Activated CD4-positive, CD25-positive, alpha-beta regulatory T cell treated with anti-CD3 and anti-CD28 coated beads, Interleukin-2, amount 50 U/mL, for 72 hours (primary cell): ENCODE data around the gene ADAMTS6.
"Not testable (repeated sequence)": the region's sequence is repeated elsewhere in the genome, so short reads cannot be mapped to it uniquely, and the experiment has no call there.

ENCODE experiments used
- DNase-seq: peaks from one replicate; pipeline ENCODE4 v3.0.0; 2021

Gene ADAMTS6

GRCh38 chr5:65194871-65195270, 286.8 kb downstream of the ADAMTS6 start:
- no peak for DNase-seq

GRCh38 chr5:65192331-65192730, 289.4 kb downstream of the ADAMTS6 start:
- DNase-seq = no peak

GRCh38 chr5:65191554-65192135, 290.1 kb downstream of the ADAMTS6 start:
- no peak for DNase-seq

GRCh38 chr5:65190328-65191053, 291.2 kb downstream of the ADAMTS6 start:
- no peak for DNase-seq

GRCh38 chr5:65186646-65187227, 295.0 kb downstream of the ADAMTS6 start:
- DNase-seq = no peak

GRCh38 chr5:65185468-65185867, 296.3 kb downstream of the ADAMTS6 start:
- no peak for DNase-seq

GRCh38 chr5:65184780-65185179, 296.9 kb downstream of the ADAMTS6 start:
- no peak for DNase-seq

- DNase-seq = not testable (repeated sequence)
These were observed 307.5 kb downstream of the ADAMTS6 start for GRCh38 chr5:65174231-65174630.

- no peak for DNase-seq
These were observed 308.6 kb downstream of the ADAMTS6 start for GRCh38 chr5:65173130-65173525.

GRCh38 chr5:65172486-65173129, 309.1 kb downstream of the ADAMTS6 start:
- no peak for DNase-seq

GRCh38 chr5:65171645-65172044, 310.1 kb downstream of the ADAMTS6 start:
- DNase-seq = no peak

- DNase-seq = no peak
These were observed 318.0 kb downstream of the ADAMTS6 start for GRCh38 chr5:65163698-65164097.

GRCh38 chr5:65161655-65162054, 320.1 kb downstream of the ADAMTS6 start:
- DNase-seq = no peak

- DNase-seq = no peak
These were observed 323.7 kb downstream of the ADAMTS6 start for GRCh38 chr5:65157906-65158603.

GRCh38 chr5:65156933-65157332, 324.8 kb downstream of the ADAMTS6 start:
- DNase-seq = no peak

GRCh38 chr5:65152131-65152530, 329.6 kb downstream of the ADAMTS6 start:
- no peak for DNase-seq

GRCh38 chr5:65151614-65152013, 330.1 kb downstream of the ADAMTS6 start:
- DNase-seq = no peak

GRCh38 chr5:65150599-65151304, 331.0 kb downstream of the ADAMTS6 start:
- no peak for DNase-seq

- no peak for DNase-seq
These were observed 331.9 kb downstream of the ADAMTS6 start for GRCh38 chr5:65149827-65150226.

GRCh38 chr5:65144136-65144871, 337.4 kb downstream of the ADAMTS6 start:
- DNase-seq = no peak

GRCh38 chr5:65142511-65143011, 339.2 kb downstream of the ADAMTS6 start:
- no peak for DNase-seq

GRCh38 chr5:65142016-65142415, 339.7 kb downstream of the ADAMTS6 start:
- DNase-seq = no peak
